ENCODE data around the gene TGFBR2.
"Not testable (repeated sequence)": the region's sequence is repeated elsewhere in the genome, so short reads cannot be mapped to it uniquely, and the experiment has no call there.

Gene TGFBR2

DNA sequence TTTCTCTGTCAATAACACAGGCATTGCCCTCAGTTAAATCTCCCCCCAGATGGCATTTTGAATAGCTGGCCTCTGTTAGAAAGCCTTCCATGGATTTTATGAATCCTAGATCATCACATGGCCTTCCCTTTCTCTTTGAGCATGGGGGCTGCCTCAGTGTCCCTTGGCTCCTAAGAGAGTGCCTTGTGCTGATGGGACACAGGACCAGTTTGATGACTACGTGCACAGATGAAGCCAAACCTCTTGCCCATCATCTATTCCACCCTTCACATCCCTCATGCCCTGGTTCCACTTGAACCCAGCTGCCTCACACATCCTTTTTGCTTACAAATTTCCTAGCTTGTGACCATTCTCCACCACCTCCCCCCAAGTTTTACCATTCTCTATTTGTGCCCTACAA, 12.9 kb downstream of the TGFBR2 start:
- no peak for DNase-seq (ENCODE audit: low spot score)

DNA sequence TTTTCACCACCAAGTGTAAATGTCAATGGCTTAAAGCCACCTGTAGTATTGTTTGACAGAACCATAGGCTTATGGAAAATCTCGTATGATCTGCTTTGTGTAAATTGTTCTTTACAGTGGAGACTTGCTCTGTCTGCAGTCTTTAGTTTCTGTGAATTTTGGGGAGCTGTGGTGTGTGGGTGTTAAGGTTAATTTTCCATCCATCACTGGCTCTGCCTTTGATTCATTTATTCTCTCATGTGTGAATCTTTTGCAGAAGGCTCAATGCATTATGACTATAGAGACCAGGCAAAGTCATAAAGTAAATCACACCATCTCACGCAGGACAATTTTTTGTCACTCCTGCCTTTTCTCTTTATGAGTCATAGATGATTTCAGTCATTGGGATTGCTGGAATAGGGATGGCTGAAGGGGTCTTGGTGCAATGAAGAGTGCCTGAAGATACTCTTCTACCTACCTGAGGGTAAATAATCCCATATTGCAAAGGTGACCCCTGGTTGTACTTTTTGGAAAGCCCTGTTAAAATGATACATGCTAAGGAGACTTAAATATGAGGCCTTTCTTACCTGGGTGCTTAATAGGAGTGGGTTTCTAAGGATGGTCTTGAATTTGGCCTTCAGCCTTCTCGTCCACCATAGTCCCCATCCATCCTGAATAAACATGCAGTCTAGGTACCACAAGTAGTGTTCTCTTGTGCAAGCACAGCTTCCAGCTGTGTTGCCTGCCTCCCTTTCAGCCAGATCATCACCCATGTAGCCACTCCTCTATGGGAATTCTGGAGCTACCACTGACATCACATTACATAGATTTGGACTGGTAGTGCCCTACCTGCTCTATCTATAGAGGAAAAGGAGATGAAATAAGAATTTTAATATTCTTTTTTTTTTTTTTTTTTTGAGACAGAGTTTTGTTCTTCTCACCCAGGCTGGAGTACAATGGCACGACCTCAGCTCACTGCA, 14.3 kb downstream of the TGFBR2 start:
- DNase-seq (ENCODE audit: low spot score), result no peak

- DNase-seq (ENCODE audit: low spot score), result no peak
Observed at GRCh38 chr3:30621576-30621975, 15.2 kb downstream of the TGFBR2 start.

DNA sequence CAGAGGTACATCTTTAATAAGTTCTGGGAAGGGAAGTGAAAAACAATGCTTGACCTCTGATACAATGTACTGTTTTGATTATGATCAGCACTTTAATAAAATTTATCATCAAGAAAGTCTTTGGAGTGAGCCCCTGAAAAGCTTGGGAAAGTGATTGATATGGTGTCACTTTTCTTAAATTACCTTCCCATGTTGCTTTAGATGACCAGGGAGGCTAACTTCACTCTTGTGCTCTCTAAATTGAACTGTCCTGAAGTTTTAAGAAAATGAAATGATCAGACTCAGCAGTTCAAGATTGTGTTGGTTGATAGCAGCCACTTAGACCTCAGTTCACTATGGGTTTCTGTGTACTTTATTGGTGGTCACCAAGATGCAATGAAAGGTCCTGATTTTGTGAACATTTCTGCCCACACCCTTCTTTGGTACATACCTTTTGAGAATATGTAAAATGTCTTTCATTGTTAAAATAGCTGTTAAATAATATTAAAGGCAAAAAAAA, 15.7 kb downstream of the TGFBR2 start:
- no peak for DNase-seq (ENCODE audit: low spot score)

GRCh38 chr3:30622790-30623189, 16.4 kb downstream of the TGFBR2 start:
- DNase-seq (ENCODE audit: low spot score), result no peak

- DNase-seq (ENCODE audit: low spot score), result no peak
Observed at GRCh38 chr3:30623351-30623750, 16.9 kb downstream of the TGFBR2 start.

GRCh38 chr3:30624480-30624879, 18.1 kb downstream of the TGFBR2 start:
- not testable (repeated sequence) for DNase-seq (ENCODE audit: low spot score)

- peak; percentile 33 for DNase-seq (ENCODE audit: low spot score)
Observed at GRCh38 chr3:30625541-30626438, 19.4 kb downstream of the TGFBR2 start.

DNA sequence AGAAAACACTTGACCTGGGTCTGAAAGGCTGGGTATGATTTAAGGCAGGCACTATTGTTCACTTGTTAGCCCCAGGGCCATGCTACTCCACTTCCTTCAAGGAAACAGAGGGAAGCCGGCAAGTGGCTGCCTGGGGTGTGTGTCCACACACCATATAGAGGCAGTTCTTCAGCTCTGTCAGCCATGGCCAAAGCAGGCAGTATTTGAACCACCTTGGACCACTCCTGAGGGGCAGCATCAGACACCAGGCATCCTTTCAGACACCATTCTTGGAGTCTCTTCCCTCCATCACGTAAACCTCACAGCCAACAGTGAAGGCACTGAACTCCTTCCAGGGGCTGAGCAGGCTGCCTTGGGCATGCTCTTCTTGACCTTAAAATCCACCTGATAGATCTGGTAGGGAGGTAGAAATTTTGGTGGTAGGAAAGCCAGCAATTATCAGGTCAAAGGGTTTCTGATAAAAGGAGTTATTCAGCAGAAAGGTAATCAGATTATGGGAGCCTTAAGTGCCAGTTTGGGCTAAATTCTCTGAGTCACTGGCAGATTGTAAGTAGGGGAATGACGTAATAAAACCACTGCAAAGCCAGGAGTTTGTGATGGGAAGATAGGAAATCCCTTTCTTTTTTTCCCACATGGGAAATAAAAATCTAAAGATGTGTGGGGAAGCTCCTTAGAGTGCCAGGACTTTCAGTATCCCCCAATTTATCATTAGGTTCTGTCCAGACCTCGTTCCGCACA, 20.2 kb downstream of the TGFBR2 start:
- peak; percentile 24 for DNase-seq (ENCODE audit: low spot score)

DNA sequence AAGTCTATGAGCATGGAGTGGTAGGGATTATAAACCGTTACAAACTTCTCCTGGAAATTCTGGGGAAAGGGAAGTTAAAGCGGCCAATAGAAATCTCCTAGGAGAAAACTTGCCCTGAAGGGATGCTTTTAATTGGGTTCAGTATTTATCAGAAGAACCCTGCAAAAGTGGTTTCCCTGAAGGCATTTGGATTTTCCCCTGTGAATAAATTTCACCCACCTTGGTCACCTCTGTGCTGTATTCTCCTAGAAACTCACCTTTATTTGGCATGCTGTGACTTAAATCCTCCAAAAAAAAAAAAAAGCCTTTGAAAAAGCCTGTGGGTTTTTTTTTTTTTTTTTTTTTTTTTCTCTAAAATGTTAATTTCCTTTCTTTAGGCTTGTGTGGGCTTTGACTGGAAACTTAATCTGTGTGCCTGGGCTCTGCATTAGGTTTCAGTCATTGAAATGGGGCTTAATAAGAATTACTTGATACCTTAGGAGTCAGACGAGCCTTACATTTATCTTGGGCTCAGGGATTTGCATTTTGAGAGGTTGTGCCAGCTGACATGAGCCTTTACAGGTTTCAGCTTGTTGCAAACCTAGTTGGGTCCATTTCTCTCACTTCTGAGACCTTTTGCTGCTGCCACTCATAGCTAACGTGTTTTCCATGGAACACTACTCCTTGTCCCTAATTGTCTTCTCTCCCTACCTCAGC, 22.0 kb downstream of the TGFBR2 start:
- DNase-seq (ENCODE audit: low spot score), result no peak

- no peak for DNase-seq (ENCODE audit: low spot score)
Observed at GRCh38 chr3:30628901-30629590, 22.6 kb downstream of the TGFBR2 start.

DNA sequence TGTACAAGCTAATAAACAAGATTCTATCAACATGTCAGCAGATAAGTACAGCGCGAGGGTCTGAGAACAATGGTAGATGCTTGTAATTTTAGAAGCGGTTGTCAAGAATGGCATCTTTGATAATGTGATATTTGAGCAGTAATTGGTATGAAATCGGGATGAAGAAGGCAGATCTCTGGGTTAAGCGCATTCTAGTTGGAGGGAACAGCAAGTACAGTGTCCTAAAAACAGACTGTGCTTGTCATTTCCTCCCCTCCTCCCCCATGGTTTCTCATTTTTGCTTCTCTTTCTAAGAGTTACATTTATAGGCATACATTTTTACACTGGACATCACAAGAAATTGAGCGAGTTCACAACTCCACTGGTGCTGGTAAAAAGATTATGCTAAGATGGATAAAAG, 23.3 kb downstream of the TGFBR2 start:
- DNase-seq (ENCODE audit: low spot score), result no peak

DNA sequence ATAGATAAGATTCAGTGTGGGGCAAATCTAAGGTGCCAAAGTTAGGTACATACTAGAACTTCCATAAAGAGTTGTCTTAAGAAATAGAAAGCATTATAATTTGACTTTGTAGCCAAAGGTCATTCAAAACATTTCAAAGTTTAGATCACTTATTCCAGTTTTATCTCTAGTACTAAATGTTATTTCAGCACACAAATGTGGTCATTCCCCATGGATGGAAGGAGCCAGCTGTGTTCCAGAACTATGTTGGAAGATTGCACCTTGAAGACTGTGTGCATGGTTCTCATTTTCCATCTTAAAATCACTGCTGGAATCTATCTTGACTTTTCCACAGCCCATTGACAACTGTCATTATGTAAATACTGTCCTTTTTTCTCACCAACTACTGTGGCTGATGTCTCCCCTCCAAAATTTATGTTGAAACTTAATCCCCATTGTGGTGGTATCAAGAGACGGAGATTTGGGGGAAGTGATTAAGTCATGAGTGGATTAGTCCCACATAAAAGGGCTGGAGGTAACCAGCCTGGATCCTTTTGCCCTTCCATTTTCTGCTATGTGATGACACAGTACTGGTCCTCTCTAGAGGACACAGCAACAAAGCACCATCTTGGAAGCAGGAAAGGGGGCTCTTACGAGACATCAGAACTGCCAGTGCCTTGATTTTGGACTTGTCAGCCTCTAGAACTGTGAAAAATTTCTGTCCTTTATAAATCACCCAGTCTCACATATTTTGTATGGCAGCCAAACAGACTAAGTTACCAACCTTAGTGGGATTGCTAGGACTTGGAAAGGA, 24.0 kb downstream of the TGFBR2 start:
- DNase-seq (ENCODE audit: low spot score), result no peak

DNA sequence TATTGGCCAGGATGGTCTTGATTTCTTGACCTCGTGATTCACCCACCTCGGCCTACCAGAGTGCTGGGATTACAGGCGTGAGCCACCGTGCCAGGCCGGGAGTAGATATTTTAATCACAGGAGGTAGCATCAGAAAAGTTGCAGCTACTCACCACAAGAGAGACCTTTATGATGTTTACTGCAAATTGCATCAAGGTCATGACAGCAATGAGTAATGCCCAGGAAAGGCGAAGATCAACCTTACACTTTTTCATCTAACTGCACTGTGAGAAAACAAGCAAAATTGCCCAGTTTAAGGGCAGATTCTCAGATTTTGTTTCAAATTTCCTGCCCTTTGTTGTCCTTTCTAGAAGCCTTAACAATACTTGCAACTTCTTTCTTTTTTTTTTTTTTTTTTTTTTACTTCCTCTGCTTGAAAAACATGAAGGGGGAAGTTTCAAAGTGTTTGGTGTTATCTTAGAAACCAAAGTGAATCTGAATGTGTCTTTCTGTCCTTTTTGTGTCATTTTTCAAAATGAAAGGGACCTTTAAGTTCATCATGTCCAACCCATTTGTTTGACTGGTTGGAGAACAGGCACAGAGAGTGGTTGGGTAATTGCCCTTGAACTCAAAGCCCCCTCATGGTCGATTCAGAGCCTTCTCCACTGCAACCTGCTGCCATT, 25.0 kb downstream of the TGFBR2 start:
- DNase-seq (ENCODE audit: low spot score), result peak; percentile 66

GRCh38 chr3:30632065-30632464, 25.7 kb downstream of the TGFBR2 start:
- DNase-seq (ENCODE audit: low spot score), result no peak

GRCh38 chr3:30632521-30632920, 26.1 kb downstream of the TGFBR2 start:
- DNase-seq (ENCODE audit: low spot score), result no peak

DNA sequence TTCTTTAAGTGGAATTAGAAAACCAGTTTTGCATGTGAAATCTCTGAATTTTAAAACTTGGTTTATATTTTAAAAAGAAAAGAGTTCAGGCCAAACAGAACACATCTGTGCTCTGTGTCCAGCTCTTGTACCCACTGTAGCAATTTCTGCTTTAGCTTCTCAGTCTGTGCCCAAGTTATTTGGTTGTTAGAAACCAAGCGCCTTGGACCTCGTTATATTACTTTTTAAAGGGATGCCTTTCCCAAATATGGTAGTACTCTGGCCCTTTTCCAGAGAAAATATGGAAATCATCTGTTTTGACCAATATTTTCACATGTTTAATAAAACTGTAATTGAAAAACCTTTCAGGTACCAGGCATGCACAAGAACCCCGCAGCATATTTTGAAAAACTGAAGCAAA, 27.3 kb downstream of the TGFBR2 start:
- DNase-seq (ENCODE audit: low spot score), result no peak

DNA sequence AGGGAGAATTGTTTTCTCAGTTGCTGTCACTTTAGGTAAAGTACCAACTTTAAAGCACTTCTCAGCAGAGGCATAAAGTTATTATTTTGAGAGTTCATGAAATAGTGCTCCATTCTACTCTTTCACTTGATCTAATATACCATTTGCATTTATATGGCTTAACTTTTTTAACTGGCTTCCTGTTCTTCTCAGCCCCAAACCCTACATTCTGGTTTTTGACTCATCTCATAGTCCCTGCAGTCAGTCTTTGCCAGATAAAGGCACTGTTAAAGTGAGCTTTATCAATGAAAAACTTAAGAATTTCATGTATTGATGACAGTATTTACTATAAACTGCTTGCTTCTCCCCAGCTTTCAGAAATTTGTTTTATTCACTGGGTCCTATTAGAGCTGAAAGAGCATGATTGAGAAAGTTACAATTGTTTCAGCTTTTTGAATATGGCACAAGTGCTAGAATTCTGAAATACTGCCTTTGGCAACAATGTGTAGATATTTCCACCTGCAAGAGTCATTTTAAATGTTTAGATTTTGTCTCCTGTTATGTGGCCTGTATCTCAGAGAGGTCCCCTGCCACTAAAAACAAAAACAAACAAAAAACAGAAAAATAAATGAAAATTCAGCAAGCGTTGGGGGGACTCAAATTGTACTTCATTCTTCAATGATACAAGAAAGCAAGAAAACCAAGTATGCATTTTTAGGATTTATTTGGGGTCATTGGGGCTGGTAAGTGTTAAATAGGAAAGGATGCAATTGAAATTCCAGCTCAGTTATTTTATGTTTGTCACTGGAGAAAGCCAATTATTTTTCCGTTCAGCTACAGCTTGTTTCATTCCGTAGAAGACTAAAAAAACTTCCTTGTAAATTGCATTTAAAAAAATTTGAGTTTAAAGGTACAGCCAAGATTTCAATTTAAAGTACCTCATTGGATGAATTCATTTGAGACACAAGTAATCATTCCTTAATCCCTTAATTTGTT, 28.6 kb downstream of the TGFBR2 start:
- no peak for DNase-seq (ENCODE audit: low spot score)

All from SW480 (cell line).